NCI-H1092 (cell line): ENCODE results near the gene TREX2.

Source experiments
- DNase-seq: peaks from one replicate; lab custom pipeline; 2025; lab: John Stamatoyannopoulos, UW

Gene TREX2

GRCh38 chrX:153475751-153476281 lies 30.0 kb upstream of the TREX2 start:
- no peak for DNase-seq

GRCh38 chrX:153475271-153475670 lies 29.4 kb upstream of the TREX2 start:
- DNase-seq, result no peak

GRCh38 chrX:153474718-153475117 lies 28.9 kb upstream of the TREX2 start:
- peak; percentile 10 for DNase-seq

- DNase-seq, result no peak
Observed at GRCh38 chrX:153474266-153474665, 28.4 kb upstream of the TREX2 start.

- no peak for DNase-seq
Observed at GRCh38 chrX:153473126-153473525, 27.3 kb upstream of the TREX2 start.

GRCh38 chrX:153471663-153472280 lies 25.9 kb upstream of the TREX2 start:
- no peak for DNase-seq

GRCh38 chrX:153470411-153471363 lies 24.8 kb upstream of the TREX2 start, which contains the start of gene HAUS7:
HAUS7 (minus strand) TSS chrX:153470576; CDS start chrX:153470557, 19 bp downstream.
- DNase-seq, result peak; percentile 92

- DNase-seq, result no peak
Observed at GRCh38 chrX:153469811-153470410, 24.1 kb upstream of the TREX2 start.

- no peak for DNase-seq
Observed at GRCh38 chrX:153468008-153468580, 22.2 kb upstream of the TREX2 start.

GRCh38 chrX:153465691-153466380 lies 20.0 kb upstream of the TREX2 start:
- no peak for DNase-seq

GRCh38 chrX:153464116-153464515 lies 18.3 kb upstream of the TREX2 start:
- DNase-seq, result no peak

- DNase-seq, result no peak
Observed at GRCh38 chrX:153463556-153463955, 17.7 kb upstream of the TREX2 start.

GRCh38 chrX:153463031-153463430 lies 17.2 kb upstream of the TREX2 start:
- DNase-seq, result no peak

GRCh38 chrX:153462291-153462690 lies 16.4 kb upstream of the TREX2 start:
- no peak for DNase-seq

GRCh38 chrX:153460826-153461225 lies 15.0 kb upstream of the TREX2 start:
- peak; percentile 18 for DNase-seq

GRCh38 chrX:153459986-153460385 lies 14.1 kb upstream of the TREX2 start:
- no peak for DNase-seq

- DNase-seq, result no peak
Observed at GRCh38 chrX:153458476-153458875, 12.6 kb upstream of the TREX2 start.

GRCh38 chrX:153457827-153458466 lies 12.1 kb upstream of the TREX2 start:
- no peak for DNase-seq

GRCh38 chrX:153457136-153457825 lies 11.4 kb upstream of the TREX2 start:
- DNase-seq, result no peak

GRCh38 chrX:153456704-153457103 lies 10.8 kb upstream of the TREX2 start:
- no peak for DNase-seq
